GM21737 (cell line): Measurements from ENCODE around the gene ZNF117.
"Not testable (repeated sequence)": the region's sequence is repeated elsewhere in the genome, so short reads cannot be mapped to it uniquely, and the experiment has no call there.

Experiments used
- ATAC-seq: cut with Tn5 transposase; IDR thresholded peaks from one replicate; pipeline ENCODE4 v1.9.1; 2021; ENCODE audit warnings: mild to moderate bottlenecking, moderate library complexity; ENCODE audit not compliant: unreplicated experiment

The ZNF117 gene

DNA sequence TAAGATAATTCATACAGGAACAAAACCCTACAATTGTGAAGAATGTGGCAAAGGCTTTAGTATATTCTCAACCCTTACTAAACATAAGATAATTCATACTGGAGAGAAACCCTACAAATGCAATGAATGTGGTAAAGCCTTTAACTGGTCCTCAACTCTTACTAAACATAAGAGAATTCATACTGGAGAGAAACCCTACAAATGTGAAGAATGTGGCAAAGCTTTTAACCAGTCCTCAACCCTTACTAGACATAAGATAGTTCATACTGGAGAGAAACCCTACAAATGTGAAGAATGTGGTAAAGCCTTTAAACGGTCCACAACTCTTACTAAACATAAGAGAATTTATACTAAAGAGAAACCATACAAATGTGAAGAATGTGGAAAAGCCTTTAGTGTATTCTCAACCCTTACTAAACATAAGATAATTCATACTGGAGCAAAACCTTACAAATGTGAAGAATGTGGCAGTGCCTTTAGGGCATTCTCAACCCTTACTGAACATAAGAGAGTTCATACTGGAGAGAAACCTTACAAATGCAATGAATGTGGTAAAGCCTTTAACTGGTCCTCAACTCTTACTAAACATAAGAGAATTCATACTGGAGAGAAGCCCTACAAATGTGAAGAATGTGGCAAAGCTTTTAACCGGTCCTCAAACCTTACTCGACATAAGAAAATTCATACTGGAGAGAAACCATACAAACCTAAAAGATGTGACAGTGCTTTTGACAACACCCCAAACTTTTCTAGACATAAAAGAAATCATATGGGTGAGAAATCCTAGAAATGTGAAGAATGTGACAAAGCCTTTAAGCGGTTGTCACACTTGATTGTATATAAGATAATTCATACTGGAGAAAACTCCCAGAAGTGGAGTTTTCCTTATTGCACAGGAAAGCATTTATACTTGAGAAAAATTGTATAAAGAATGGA is 62.3 kb downstream of the ZNF117 start:
- not testable (repeated sequence) for ATAC-seq
